Putamen (tissue), 1 donor: ENCODE results near the gene RASSF6.
A peak's percentile ranks its signal among the peaks of the same experiment; 100 is the strongest.
"Not testable (repeated sequence)": the region's sequence is repeated elsewhere in the genome, so short reads cannot be mapped to it uniquely, and the experiment has no call there.

ENCODE experiments used
- DNase-seq: peaks from one replicate; pipeline ENCODE4 v3.0.0-alpha.2; 2016; ENCODE audit warnings: low spot score

Gene RASSF6, protein sequence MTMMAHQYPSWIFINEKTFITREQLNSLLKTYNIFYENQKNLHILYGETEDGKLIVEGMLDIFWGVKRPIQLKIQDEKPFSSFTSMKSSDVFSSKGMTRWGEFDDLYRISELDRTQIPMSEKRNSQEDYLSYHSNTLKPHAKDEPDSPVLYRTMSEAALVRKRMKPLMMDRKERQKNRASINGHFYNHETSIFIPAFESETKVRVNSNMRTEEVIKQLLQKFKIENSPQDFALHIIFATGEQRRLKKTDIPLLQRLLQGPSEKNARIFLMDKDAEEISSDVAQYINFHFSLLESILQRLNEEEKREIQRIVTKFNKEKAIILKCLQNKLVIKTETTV

DNA sequence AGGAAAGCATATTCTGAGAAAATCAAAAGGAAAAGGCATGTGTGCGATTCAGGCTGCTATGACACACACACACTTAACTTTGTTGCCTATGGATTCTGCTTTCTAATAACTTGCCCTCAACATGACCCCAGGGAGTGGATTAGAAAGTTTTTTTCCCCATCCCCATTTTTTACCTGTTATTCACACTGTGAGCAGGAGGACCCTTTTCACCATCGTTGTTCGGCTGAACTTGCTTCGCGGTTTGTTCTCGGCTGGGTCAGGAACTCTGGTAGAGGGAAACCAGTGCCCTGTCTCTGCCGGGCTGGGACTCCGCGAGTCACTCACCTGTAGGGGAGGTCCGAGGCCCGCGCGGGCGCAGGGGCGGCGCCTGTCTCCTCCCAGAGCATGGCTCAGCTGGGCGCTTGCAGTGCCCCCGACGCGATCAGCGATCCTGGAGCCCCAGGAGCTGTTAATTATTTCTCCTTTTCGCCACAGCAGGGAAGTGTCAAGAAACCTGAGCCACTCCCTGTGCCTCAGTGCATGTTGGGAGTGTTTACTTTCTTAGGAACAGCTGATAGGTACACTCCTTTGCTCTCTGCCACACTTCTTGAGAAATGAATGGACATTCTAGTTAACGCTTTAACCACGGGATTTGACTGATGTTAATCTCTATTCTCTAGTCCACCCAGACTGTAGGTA is at the start of gene RASSF6:
Gene RASSF6 (minus strand): TSS at position 322 of the 678 bp plus-strand sequence. CDS start 8,641 bp downstream, outside the sequence.
- DNase-seq: no peak

DNA sequence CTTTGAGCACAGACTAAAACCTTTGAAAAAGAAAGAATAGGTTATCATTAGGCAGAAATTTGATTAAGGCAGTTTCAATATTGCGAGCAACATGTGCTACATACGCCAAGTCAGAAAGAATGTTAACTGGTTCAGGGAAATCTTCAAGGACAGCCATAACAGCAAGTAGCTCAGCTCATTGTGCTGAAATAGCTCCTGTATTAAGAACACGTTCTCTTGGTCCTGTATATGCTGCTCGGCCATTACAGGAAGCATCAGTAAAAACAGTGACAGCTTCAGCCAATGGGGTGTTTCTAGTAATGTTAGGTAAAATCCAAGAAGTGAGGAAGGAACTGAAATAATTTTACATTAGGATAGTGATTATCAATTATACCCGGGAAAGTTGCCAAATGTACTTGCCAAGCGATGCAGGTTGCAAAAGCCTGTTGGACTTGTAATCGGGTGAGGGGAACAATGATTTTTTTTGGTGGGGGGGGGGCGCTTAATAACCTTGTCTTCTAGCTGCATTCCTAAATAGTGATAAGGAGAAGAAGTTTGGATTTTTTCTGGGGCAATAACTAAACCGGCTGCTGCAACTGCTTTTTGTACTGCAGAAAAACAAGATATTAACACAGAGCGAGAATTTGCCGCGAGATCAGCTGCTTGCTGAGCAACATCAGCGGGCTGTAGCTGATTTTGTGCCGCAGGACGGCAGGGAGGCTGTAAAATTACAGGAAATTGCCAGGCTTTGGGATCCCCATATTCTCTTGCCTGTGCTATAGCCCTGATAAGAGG is 49.4 kb upstream of the RASSF6 start:
- no peak for DNase-seq

DNA sequence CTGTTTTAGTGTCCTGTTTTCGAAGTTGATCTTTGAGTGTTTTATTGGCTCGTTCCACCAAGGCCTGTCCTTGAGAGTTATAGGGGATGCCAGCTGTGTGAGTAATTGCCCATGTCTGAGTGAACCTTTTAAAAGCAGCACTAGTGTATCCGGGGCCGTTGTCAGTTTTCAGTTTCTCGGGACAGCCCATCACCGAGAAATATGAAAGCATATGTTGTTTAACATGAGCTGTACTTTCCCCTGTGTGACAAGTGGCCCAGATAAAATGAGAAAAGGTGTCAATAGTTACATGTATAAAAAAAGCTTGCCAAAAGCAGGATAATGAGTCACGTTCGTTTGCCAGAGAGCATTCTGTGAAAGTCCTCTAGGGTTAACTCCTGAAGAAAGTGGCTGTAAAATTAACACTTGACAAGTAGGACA is 48.6 kb upstream of the RASSF6 start:
- no peak for DNase-seq

- not testable (repeated sequence) for DNase-seq
Measured at GRCh38 chr4:73665924-73666323, 45.7 kb upstream of the RASSF6 start.

DNA sequence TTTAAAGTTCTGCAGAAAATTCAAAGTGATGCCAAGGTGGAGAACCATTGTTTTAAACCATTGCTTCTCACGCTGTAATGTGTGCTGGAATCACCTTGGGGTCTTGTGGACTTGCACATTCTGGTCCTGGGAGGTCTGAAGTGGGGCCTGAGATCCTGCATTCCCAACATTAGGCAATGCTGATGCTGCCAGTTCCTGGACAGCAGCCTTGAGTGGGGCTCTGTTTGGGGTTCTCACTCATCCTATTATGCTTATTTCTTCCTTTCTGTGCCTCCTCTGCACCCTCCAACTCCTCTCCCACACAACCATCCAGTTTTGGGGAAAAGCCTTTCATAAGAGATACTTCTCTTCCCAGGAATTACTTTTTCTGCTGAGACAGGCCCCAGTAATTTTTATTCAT is 44.2 kb upstream of the RASSF6 start:
- DNase-seq: no peak

- no peak for DNase-seq
Measured at GRCh38 chr4:73663576-73663975, 43.3 kb upstream of the RASSF6 start.

GRCh38 chr4:73662709-73663546 is 42.7 kb upstream of the RASSF6 start:
- no peak for DNase-seq

DNA sequence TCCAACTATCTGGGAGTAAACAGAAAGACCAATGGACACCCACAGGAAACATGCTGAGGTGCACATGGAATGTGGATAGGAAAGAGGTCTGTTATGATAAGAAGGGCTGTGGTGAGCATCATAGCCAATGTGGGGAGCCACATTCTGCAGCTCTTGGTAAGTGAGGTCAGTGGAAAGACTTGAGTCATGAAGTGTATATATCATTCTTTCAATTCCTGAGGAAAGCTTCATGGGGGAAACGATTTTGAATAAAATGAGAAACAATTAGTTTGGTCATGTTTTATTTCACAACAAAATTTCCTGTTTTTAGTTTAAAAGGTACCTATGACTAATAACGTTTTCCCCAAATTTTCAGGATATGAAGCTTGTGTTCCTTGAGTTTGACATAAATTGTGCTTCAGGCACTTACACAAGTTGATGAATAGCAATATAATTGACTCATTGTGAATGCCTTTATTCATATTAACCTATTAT is 41.4 kb upstream of the RASSF6 start:
- DNase-seq: no peak

DNA sequence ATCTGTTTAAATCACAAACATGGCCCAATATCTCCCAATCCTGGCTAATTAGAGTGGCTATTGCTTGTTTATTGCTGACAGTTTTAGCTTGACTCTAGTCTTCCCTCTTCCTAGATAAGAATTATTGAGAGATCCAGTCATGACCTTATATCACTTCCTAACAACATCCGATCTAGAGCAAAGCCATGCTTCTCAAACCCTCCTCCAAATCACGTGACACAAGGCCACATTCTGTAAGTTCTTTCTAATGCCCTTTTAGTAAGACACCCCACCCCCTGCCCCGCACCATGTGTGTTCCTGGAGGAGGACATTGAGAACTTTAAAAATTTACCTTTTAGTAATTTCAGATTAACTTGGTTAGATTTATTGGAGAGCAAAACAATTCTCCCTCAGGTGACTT is 40.6 kb upstream of the RASSF6 start:
- no peak for DNase-seq

DNA sequence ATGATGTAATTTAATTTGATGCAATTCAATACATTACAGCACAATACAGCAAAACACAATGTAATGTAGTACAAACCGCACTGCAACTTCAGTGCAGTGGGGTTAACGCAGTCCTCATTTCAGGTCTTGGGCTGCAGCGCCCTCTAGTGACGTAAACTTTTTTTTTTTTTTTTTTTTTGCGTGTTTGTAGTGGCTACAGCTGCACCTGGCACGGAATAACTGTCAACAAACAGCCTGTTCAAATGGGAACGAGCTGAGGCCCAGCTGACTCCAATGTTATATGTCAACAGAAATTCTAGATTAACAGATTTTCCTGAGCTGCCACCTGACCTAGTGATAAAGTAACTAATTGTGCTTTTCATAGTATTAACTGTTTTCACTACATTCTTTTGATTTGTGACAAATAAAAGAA is 33.5 kb upstream of the RASSF6 start:
- peak; percentile 39 for DNase-seq

- no peak for DNase-seq
Measured at GRCh38 chr4:73650250-73650649, 30.0 kb upstream of the RASSF6 start.

- DNase-seq: no peak
Measured at GRCh38 chr4:73648478-73648877, 28.2 kb upstream of the RASSF6 start.

- no peak for DNase-seq
Measured at GRCh38 chr4:73646117-73646516, 25.9 kb upstream of the RASSF6 start.

DNA sequence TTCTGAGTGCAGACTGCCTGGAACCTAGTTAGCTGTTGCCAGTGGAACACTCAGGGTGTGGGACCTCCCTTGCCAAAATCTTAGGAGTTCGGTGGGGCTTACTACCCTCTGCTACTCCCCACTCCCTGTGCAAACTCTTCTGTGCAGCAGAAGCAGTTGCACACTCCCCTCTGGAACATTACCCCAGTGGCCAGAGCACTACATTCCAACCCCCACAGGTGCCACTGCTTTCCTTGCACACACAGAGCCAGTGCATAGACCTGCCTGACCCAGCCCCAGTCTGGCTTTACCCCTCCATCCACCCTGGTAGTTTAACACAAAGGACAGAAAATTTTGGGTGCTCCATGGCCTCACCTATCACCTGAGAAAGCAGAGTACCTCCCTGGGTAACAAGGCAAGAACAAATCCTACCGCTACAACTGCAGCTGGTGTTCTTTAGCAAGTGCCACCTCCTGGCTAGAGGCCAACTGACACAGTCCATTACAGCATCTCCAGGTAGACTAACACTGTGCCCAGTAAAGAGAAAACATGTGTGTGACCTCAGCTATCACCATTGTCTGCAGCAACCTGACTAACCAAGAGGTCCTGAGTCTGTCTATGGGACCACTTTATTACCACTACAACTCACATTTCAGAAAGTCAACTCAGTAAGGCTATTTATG is 11.5 kb upstream of the RASSF6 start:
- no peak for DNase-seq

DNA sequence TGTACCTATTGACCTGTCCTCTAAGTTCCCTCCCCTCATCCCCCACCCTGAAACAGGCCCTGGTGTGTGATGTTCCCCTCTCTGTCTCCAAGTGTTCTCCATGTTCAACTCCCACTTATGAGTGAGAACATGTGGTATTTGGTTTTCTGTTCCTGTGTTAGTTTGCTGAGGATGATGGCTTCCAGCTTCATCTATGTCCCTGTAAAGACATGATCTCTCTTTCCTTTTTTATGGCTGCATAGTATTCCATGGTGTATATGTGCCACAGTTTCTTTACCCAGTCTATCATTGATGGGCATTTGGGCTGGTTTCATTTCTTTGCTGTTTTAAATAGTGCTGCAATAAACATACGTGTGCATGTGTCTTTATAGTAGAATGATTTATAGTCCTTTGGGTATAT is 8.6 kb upstream of the RASSF6 start:
- DNase-seq: not testable (repeated sequence)

DNA sequence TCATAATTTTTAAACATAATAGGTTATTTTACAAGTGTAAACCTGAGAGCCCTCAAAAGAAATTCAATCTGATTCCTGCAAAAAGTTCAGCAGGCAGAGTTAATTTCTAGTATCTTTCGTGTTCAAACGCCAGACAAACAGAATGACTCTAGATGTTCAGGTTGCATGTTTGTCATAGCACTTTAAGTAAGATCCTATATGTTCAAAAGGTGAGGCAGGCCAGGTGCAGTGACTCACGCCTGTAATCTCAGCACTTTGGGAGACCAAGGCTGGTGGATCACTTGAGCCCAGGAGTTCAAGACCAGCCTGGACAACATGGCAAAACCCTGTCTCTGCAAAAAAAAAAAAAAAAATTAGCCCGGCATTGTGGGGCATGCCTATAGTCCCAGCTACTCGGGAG is 1.1 kb upstream of the RASSF6 start:
- DNase-seq: no peak

GRCh38 chr4:73619346-73619745 is 890 bp downstream of the RASSF6 start:
- DNase-seq: no peak

DNA sequence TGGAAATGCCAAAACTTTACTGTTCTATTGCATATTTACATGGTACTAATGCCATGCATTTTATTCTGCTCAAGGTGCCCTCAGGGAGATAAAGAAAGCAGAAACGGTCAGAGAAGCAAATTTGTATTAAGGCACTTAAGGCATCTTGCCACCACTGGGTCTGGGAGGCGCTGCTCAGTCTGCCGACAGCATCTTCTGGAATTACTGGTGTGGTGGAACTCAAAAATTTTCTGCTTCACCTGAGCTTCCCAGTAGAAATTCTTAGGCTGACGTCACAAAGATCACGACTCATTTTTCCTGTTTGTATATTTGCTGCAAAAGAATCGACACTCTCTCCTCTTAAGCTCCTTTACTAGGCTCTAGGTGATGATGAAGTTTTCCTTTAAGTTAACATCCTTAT is 3.0 kb downstream of the RASSF6 start:
- DNase-seq: no peak

DNA sequence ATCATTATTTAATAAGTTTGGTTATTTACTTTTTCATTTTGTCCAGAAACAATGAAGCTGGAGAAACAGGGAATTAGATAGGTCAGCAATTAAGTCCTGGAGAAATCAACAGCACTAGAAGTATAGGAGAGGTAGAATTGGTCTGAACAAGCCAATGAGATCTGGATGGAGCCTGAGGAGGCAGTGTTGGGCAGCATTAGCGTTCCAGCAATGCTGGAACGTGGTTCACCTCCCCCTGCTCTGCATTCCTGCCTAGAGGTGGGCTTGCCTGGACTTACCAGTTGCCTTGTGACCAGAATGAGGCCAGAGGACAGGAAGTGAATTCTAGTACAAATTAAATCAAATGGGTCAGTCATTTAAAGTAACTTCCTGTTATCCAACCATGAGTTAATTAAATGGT is 4.6 kb downstream of the RASSF6 start:
- no peak for DNase-seq

GRCh38 chr4:73614311-73614867 is 5.8 kb downstream of the RASSF6 start:
- DNase-seq: no peak

DNA sequence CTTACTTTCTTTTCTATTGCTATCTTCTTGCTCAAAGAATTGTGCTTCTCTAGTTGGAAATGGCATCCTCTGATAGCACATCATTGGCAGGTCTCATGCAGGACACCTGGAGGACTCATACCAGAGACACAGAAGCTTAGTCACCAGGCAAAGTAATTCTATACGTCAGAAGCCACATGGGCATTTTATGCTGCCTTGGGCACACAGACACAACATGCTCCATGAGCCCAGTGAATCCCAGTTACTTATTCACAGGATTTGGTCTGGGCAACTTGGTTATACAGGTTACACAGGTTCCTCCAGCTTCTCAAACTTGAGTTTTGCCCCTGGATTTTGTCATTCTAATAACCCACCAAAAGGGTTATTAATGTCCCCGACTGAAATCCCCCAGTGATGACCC is 7.1 kb downstream of the RASSF6 start:
- no peak for DNase-seq
